K562 (cell line): ENCODE measurements around the gene CYB5R3. TPM values are rescaled to one million over a fixed set of nuclear protein-coding genes. Genes with fewer than 3 reads are reported as not detected.
A peak's percentile ranks its signal among the peaks of the same experiment; 100 is the strongest.

ENCODE experiments used
- AFF1 ChIP-seq, 2 experiments: fragments of 450-650 bp; IDR thresholded peaks; 2 replicates each; pipeline ENCODE4 v1.6.1; 2018; ENCODE audit warnings: mild to moderate bottlenecking in 2 of 2, low read depth in 1 of 2; ENCODE audit not compliant: partially characterized antibody in 2 of 2
- BCL6 ChIP-seq: fragments of 250-450 bp; sonication (Bioruptor Pico); IDR thresholded peaks from 2 replicates; pipeline ENCODE4 v1.4.0; 2020
- BRF2 ChIP-seq: IDR thresholded peaks from 3 replicates; pipeline ENCODE4 v1.6.1; 2011; ENCODE audit warnings: borderline replicate concordance, mild to moderate bottlenecking; ENCODE audit not compliant: insufficient read length, insufficient read depth
- CBFA2T3 ChIP-seq: fragments of 450-650 bp; IDR thresholded peaks from 2 replicates; pipeline ENCODE4 v1.6.1; 2017
- CBX3 ChIP-seq, 2 experiments: IDR thresholded peaks; 1 replicate in 1 of 2; 2 replicates in 1 of 2; pipeline ENCODE4 v1.6.1; 2012; ENCODE audit warnings: inconsistent platforms in 2 of 2, low read length in 2 of 2, borderline replicate concordance in 1 of 2, control low read depth in 1 of 2
- CTBP1 ChIP-seq: fragments of 450-650 bp; IDR thresholded peaks from 2 replicates; pipeline ENCODE4 v1.6.1; 2016; ENCODE audit warnings: borderline replicate concordance
- DIDO1 ChIP-seq: fragments of 450-650 bp; IDR thresholded peaks from 2 replicates; pipeline ENCODE4 v1.6.1; 2016; ENCODE audit warnings: low read depth, missing biosample characterization, missing genetic modification characterization
- FOXO4 ChIP-seq: fragments of 450-650 bp; formaldehyde crosslinking; IDR thresholded peaks from 2 replicates; pipeline ENCODE4 v1.4.0; 2020; ENCODE audit warnings: mild to moderate bottlenecking, moderate library complexity
- GABPA ChIP-seq: fragments of 200-800 bp; sonication (Bioruptor generic); conservative IDR thresholded peaks from 2 replicates; pipeline ENCODE4 v1.6.1; 2016; ENCODE audit warnings: low read depth, missing genetic modification characterization, missing compliant biosample characterization
- HNRNPL ChIP-seq: fragments of 200-400 bp; formaldehyde crosslinking; IDR thresholded peaks from 2 replicates; pipeline ENCODE4 v1.6.1; 2017; ENCODE audit warnings: low read depth, mild to moderate bottlenecking, low read length
- MTF1 ChIP-seq: fragments of 250-450 bp; sonication (Bioruptor Pico); IDR thresholded peaks from 2 replicates; pipeline ENCODE4 v1.9.0; 2021; ENCODE audit warnings: moderate library complexity, mild to moderate bottlenecking, inconsistent platforms, borderline replicate concordance
- NFXL1 ChIP-seq: fragments of 450-650 bp; formaldehyde crosslinking; IDR thresholded peaks from 2 replicates; pipeline ENCODE4 v1.4.0; 2021; ENCODE audit warnings: mild to moderate bottlenecking
- POLR2A ChIP-seq: fragments of 450-650 bp; conservative IDR thresholded peaks from 2 replicates; pipeline ENCODE4 v1.6.1; 2016
- RBM15 ChIP-seq: fragments of 200-400 bp; formaldehyde crosslinking; IDR thresholded peaks from 2 replicates; pipeline ENCODE4 v1.6.1; 2018; ENCODE audit warnings: mild to moderate bottlenecking, low read length, moderate library complexity; ENCODE audit not compliant: insufficient read depth
- ZBTB2 ChIP-seq: fragments of 450-650 bp; IDR thresholded peaks from 2 replicates; pipeline ENCODE4 v1.6.1; 2016; ENCODE audit warnings: antibody characterized with exemption
- ZC3H8 ChIP-seq: fragments of 450-650 bp; IDR thresholded peaks from 2 replicates; pipeline ENCODE4 v1.6.1; 2017
- ZNF212 ChIP-seq: fragments of 450-650 bp; formaldehyde crosslinking; IDR thresholded peaks from 2 replicates; pipeline ENCODE4 v1.4.0; 2020; ENCODE audit warnings: mild to moderate bottlenecking
- polyA plus RNA-seq, 8 experiments: library from polyadenylated mRNA; depleted of rRNA in 4 of 8; stranded (reverse) in 5 of 8; unstranded in 3 of 8; fragments of >200 nt; fragmentation: Nextera tagmentation in 2 of 8; fragmentation: Illumina TruSeq in 1 of 8; extraction: Ambion mirVana in 2 of 8; extraction: Trizol in 1 of 8; gene quantifications; 2 replicates each; pipeline versions ENCODE4 v1.2.1 to v1.2.3, GENCODE V29; 2011 to 2014; ENCODE audit warnings: inconsistent platforms in 1 of 8, missing spikeins in 1 of 8
- total RNA-seq, 7 experiments: library from RNA; depleted of rRNA in 6 of 7; stranded (reverse); fragments of >200 nt in 6 of 7; fragmentation: Illumina TruSeq in 2 of 7; extraction: Trizol in 2 of 7; gene quantifications; 2 replicates each; pipeline versions ENCODE4 v1.2.1 to v1.2.3, GENCODE V29; 2011 to 2021; ENCODE audit warnings: low replicate concordance in 1 of 7
- TF ChIP-seq, protein P1 (sequence below): IDR thresholded peaks from 2 replicates; pipeline ENCODE4 v1.6.1; 2011; ENCODE audit warnings: borderline replicate concordance, low read depth, mild to moderate bottlenecking, moderate library complexity, low read length; ENCODE audit not compliant: insufficient read depth, poor library complexity, severe bottlenecking

Gene CYB5R3
- total and polyA plus RNA-seq, 9 of the 15 experiments (the other 6 are each of a cell fraction or from before 2014, with no cell fraction given) = 1.4 to 66.8 (median 23.4) TPM

GRCh38 chr22:42614312-42615091 lies 34.7 kb downstream of the CYB5R3 start, which contains the start of gene POLDIP3 (continued):
- TF ChIP-seq BRF2 (no peak), DIDO1 (peak; percentile 63; the same call in 1 of the 2 replicates), ZBTB2 (no peak), AFF1 (IDR thresholded peaks at IDR 0.05; ENCODE audit: low read depth in 1 of 2, partially characterized antibody in 2 of 2) (no peak), CTBP1 (peak; percentile 63; the same call in 1 of the 2 replicates), FOXO4 (CRISPR knock-in tag) (no peak), CBFA2T3 (no peak), BCL6 (CRISPR knock-in tag) (no peak), ZC3H8 (no peak), POLR2A (no peak), NFXL1 (CRISPR knock-in tag) (no peak), HNRNPL (no peak), MTF1 (CRISPR knock-in tag) (no peak), RBM15 (no peak), GABPA (tag) (peak; percentile 99), CBX3 (IDR thresholded peaks at IDR 0.05; ENCODE audit: borderline replicate concordance in 1 of 2, low read length in 2 of 2) (no peak), ZNF212 (CRISPR knock-in tag) (no peak)
- TF ChIP-seq, protein P1, sequence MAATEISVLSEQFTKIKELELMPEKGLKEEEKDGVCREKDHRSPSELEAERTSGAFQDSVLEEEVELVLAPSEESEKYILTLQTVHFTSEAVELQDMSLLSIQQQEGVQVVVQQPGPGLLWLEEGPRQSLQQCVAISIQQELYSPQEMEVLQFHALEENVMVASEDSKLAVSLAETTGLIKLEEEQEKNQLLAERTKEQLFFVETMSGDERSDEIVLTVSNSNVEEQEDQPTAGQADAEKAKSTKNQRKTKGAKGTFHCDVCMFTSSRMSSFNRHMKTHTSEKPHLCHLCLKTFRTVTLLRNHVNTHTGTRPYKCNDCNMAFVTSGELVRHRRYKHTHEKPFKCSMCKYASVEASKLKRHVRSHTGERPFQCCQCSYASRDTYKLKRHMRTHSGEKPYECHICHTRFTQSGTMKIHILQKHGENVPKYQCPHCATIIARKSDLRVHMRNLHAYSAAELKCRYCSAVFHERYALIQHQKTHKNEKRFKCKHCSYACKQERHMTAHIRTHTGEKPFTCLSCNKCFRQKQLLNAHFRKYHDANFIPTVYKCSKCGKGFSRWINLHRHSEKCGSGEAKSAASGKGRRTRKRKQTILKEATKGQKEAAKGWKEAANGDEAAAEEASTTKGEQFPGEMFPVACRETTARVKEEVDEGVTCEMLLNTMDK = peak; percentile 81
